ENCODE results near the gene PSMD14. TPM values are rescaled to one million over a fixed set of nuclear protein-coding genes. Genes with fewer than 3 reads are reported as not detected.

The PSMD14 gene
- total and polyA plus RNA-seq, 7 experiments from 2014 or later = 13.2 to 69.5 (median 25.1) TPM

DNA sequence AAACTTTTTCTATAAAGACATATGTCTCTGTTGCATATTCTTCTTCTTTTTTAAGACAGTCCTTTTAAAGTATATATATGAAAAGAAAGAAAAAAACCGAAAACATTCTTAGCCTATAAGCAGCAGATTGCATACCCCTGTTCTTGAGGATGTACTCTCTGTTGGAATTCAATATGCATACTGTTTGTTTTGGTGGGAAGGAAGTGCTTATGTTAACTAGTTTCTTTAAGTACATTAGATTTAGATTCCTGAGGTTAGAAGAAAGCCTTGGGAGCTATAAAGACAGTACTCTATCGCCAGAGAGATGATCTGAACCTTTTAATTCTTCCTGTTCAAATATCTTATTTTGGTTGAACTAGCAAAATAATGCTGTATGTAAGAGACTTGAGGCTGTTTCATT lies 61.1 kb downstream of the PSMD14 start:
- DNase-seq = no peak
- Histone ChIP-seq H3K27ac (ENCODE audit: low read depth, low read length) (no peak overlapping the region), H3K4me3 (ENCODE audit: low read length) (no peak overlapping the region), H3K27me3 (ENCODE audit: control insufficient read depth in 2 of 2, insufficient read depth in 2 of 2, low read length in 2 of 2) (no peaks in the 10 kb centered on the region), H3K36me3 (ENCODE audit: control insufficient read depth in 2 of 3, insufficient read depth in 3 of 3, low read length in 3 of 3) (peaks cover 0 to 5% (median 4%) of the 10 kb centered on the region in 3 experiments), H3K9me3 (ENCODE audit: control insufficient read depth in 2 of 3, low read length in 3 of 3) (no peaks in the 10 kb centered on the region), H3K4me1 (ENCODE audit: control insufficient read depth in 2 of 2, insufficient read depth in 2 of 2, low read length in 2 of 2) (no peaks in the 10 kb centered on the region)
- H3K36me3 Mint-ChIP-seq = peaks cover 4 to 47% (median 32%) of the 10 kb centered on the region in 5 donors
- CTCF ChIA-PET = no interaction called here
- H3K9me3 Mint-ChIP-seq = no peaks in the 10 kb centered on the region
- POLR2A ChIA-PET = no interaction called here
- H3K4me1 Mint-ChIP-seq = peaks cover 0 to 7% (median 4%) of the 10 kb centered on the region in 7 donors
- H3K4me3 Mint-ChIP-seq = no peak overlapping the region
- ATAC-seq = no peak
- intact Hi-C loops (cut with micrococcal nuclease) = no loop called here
- no peak overlapping the region for H3K27ac Mint-ChIP-seq
- no peaks in the 10 kb centered on the region for H3K27me3 Mint-ChIP-seq

DNA sequence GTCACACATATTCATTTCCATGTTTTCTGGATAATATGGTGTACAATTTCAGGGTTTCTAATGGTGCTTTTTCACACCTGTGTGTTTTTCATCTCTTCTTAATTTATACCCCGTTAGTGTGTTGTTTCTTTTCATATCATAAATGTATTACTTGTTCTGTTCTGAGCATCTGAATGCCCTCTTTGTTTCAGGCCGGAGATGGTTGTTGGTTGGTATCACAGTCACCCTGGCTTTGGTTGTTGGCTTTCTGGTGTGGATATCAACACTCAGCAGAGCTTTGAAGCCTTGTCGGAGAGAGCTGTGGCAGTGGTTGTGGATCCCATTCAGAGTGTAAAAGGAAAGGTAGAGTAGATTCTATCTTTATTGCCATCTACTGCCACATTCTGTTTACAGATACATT lies 62.8 kb downstream of the PSMD14 start:
- no peak for ATAC-seq
- H3K4me1 ChIP-seq (ENCODE audit: control insufficient read depth in 2 of 2, insufficient read depth in 2 of 2, low read length in 2 of 2) = no peaks in the 10 kb centered on the region
- no peak for DNase-seq
- H3K36me3 Mint-ChIP-seq = peaks cover 4 to 44% (median 29%) of the 10 kb centered on the region in 5 donors
- ChIA-PET POLR2A (no interaction called here), CTCF (no interaction called here)
- no peaks in the 10 kb centered on the region for H3K27me3 Mint-ChIP-seq
- peaks cover 0 to 5% (median 4%) of the 10 kb centered on the region in 3 experiments for H3K36me3 ChIP-seq (ENCODE audit: control insufficient read depth in 2 of 3, insufficient read depth in 3 of 3, low read length in 3 of 3)
- no peak overlapping the region for H3K4me3 ChIP-seq (ENCODE audit: low read length)
- intact Hi-C loops (cut with micrococcal nuclease) = no loop called here
- no peak overlapping the region for H3K27ac Mint-ChIP-seq
- no peaks in the 10 kb centered on the region for H3K27me3 ChIP-seq (ENCODE audit: control insufficient read depth in 2 of 2, insufficient read depth in 2 of 2, low read length in 2 of 2)
- no peak overlapping the region for H3K27ac ChIP-seq (ENCODE audit: low read depth, low read length)
- peaks cover 0 to 3% (median 0%) of the 10 kb centered on the region in 7 donors for H3K4me1 Mint-ChIP-seq
- no peaks in the 10 kb centered on the region for H3K9me3 ChIP-seq (ENCODE audit: control insufficient read depth in 2 of 3, low read length in 3 of 3)
- H3K9me3 Mint-ChIP-seq = no peaks in the 10 kb centered on the region
- no peak overlapping the region for H3K4me3 Mint-ChIP-seq

DNA sequence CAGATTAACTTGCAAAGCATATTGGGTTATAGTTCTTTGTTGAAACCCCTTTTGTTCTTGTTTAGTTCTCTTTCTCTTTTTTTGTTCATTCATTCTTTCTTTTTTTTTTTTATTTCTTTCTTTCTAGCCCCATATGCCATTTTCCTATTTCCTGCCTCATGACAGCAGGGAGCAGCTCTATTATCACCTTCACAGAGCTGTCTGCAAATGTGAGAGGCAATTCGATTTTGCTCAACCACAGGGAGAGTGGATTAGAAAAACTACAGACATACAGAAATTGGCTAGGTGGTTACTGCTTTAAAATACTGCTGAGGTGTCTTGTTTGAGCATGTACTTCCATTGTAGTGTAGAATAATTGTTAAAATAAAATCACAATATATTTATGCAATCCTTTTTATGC lies 63.6 kb downstream of the PSMD14 start:
- Mint-ChIP-seq H3K27me3 (no peaks in the 10 kb centered on the region), H3K27ac (no peak overlapping the region), H3K4me1 (no peaks in the 10 kb centered on the region), H3K4me3 (no peak overlapping the region), H3K9me3 (no peaks in the 10 kb centered on the region), H3K36me3 (peaks cover 4 to 46% (median 25%) of the 10 kb centered on the region in 5 donors)
- intact Hi-C loops (cut with micrococcal nuclease) = no loop called here
- Histone ChIP-seq H3K27ac (ENCODE audit: low read depth, low read length) (no peak overlapping the region), H3K36me3 (ENCODE audit: control insufficient read depth in 2 of 3, insufficient read depth in 3 of 3, low read length in 3 of 3) (peaks cover 0 to 5% (median 4%) of the 10 kb centered on the region in 3 experiments), H3K27me3 (ENCODE audit: control insufficient read depth in 2 of 2, insufficient read depth in 2 of 2, low read length in 2 of 2) (no peaks in the 10 kb centered on the region), H3K4me3 (ENCODE audit: low read length) (no peak overlapping the region), H3K9me3 (ENCODE audit: control insufficient read depth in 2 of 3, low read length in 3 of 3) (no peaks in the 10 kb centered on the region), H3K4me1 (ENCODE audit: control insufficient read depth in 2 of 2, insufficient read depth in 2 of 2, low read length in 2 of 2) (no peaks in the 10 kb centered on the region)
- no peak for ATAC-seq
- DNase-seq = no peak
- ChIA-PET POLR2A (no interaction called here), CTCF (no interaction called here)

DNA sequence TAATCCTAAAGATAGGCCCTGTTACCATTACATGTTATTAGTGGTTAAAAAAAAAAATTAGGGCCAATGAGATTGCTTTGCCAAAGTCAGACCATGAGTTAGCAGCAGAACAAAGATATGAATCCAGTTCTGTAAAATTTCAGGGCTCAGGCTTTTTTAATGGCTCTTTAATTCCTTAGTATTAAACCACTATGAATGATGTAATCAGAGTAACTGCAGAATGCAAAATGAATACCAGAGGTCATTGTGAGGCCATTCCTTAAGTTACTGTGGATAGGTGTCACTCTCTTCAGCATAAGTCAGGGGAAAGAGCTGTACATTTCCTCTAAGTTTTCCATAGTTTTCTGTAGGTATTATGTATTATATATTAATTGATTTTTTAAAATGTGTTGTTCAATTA lies 65.7 kb downstream of the PSMD14 start:
- Histone ChIP-seq H3K4me3 (ENCODE audit: low read length) (no peak overlapping the region), H3K27ac (ENCODE audit: low read depth, low read length) (no peak overlapping the region), H3K9me3 (ENCODE audit: control insufficient read depth in 2 of 3, low read length in 3 of 3) (no peaks in the 10 kb centered on the region), H3K4me1 (ENCODE audit: control insufficient read depth in 2 of 2, insufficient read depth in 2 of 2, low read length in 2 of 2) (no peaks in the 10 kb centered on the region), H3K27me3 (ENCODE audit: control insufficient read depth in 2 of 2, insufficient read depth in 2 of 2, low read length in 2 of 2) (no peaks in the 10 kb centered on the region), H3K36me3 (ENCODE audit: control insufficient read depth in 2 of 3, insufficient read depth in 3 of 3, low read length in 3 of 3) (peaks cover 0 to 5% (median 4%) of the 10 kb centered on the region in 3 experiments)
- Mint-ChIP-seq H3K4me3 (no peak overlapping the region), H3K27me3 (no peaks in the 10 kb centered on the region), H3K27ac (no peak overlapping the region), H3K4me1 (no peaks in the 10 kb centered on the region), H3K9me3 (no peaks in the 10 kb centered on the region), H3K36me3 (peaks cover 4 to 40% (median 25%) of the 10 kb centered on the region in 5 donors)
- intact Hi-C loops (cut with micrococcal nuclease) = no loop called here
- no peak for ATAC-seq
- CTCF ChIA-PET = no interaction called here
- DNase-seq = no peak
- POLR2A ChIA-PET = no interaction called here

DNA sequence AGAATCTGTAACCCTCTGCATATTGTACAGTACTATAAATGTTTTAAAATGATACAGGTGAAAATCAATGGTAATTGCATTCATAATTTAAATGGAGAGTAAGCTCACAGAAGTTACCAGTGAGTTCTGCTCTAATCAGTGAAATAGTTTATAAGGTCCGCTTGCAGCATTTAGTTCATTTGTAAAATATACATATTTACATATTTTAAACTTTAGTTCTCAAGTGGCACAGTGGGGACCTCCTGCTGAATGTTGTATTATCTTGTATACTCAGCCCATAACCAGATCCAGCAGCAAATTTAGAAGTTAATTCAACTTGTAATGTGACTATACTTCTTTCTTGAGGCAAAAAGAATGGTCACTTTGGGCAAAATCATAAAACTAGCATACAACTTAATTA lies 66.2 kb downstream of the PSMD14 start:
- H3K36me3 ChIP-seq (ENCODE audit: control insufficient read depth in 2 of 3, insufficient read depth in 3 of 3, low read length in 3 of 3) = peaks cover 0 to 5% (median 4%) of the 10 kb centered on the region in 3 experiments
- H3K4me1 Mint-ChIP-seq = peaks cover 0 to 3% (median 0%) of the 10 kb centered on the region in 7 donors
- no peak overlapping the region for H3K4me3 Mint-ChIP-seq
- H3K36me3 Mint-ChIP-seq = peaks cover 4 to 40% (median 26%) of the 10 kb centered on the region in 5 donors
- H3K9me3 ChIP-seq (ENCODE audit: control insufficient read depth in 2 of 3, low read length in 3 of 3) = no peaks in the 10 kb centered on the region
- ChIA-PET CTCF (no interaction called here), POLR2A (no interaction called here)
- no peaks in the 10 kb centered on the region for H3K27me3 Mint-ChIP-seq
- DNase-seq (no peak), ATAC-seq (no peak)
- no peak overlapping the region for H3K27ac Mint-ChIP-seq
- H3K4me1 ChIP-seq (ENCODE audit: control insufficient read depth in 2 of 2, insufficient read depth in 2 of 2, low read length in 2 of 2) = no peaks in the 10 kb centered on the region
- intact Hi-C loops (cut with micrococcal nuclease) = no loop called here
- H3K27ac ChIP-seq (ENCODE audit: low read depth, low read length) = no peak overlapping the region
- no peak overlapping the region for H3K4me3 ChIP-seq (ENCODE audit: low read length)
- no peaks in the 10 kb centered on the region for H3K27me3 ChIP-seq (ENCODE audit: control insufficient read depth in 2 of 2, insufficient read depth in 2 of 2, low read length in 2 of 2)
- no peaks in the 10 kb centered on the region for H3K9me3 Mint-ChIP-seq

DNA sequence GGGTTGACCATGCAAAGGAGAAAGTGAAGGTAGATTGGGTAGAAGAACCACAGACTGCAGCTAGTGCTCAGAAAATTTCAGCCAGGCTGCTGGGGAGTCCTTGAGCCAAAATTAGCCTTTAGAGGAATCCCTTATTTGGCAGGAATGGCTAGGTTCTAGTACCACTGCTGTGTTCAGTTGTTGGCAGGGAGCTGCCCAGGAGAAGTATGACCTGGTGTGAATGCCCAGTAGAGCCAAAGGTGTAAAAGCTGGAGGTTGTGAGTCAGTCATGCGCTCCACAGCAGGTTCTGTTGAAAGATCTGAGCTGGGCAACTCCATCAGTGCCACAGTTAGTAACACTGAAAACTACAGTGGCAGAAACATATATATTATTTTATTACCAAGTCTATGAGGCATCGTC lies 71.5 kb downstream of the PSMD14 start:
- Histone ChIP-seq H3K4me3 (ENCODE audit: low read length) (no peak overlapping the region), H3K36me3 (ENCODE audit: control insufficient read depth in 2 of 3, insufficient read depth in 3 of 3, low read length in 3 of 3) (no peaks in the 10 kb centered on the region), H3K9me3 (ENCODE audit: control insufficient read depth in 2 of 3, low read length in 3 of 3) (no peaks in the 10 kb centered on the region), H3K27ac (ENCODE audit: low read depth, low read length) (no peak overlapping the region), H3K27me3 (ENCODE audit: control insufficient read depth in 2 of 2, insufficient read depth in 2 of 2, low read length in 2 of 2) (no peaks in the 10 kb centered on the region), H3K4me1 (ENCODE audit: control insufficient read depth in 2 of 2, insufficient read depth in 2 of 2, low read length in 2 of 2) (peaks cover 4 to 5% of the 10 kb centered on the region in 2 donors)
- POLR2A ChIA-PET = interaction anchor here (0.6 kb wide), 1 partner anchor 38 kb away, joined by 8 read pairs; no protein-coding TSS in a partner anchor
- H3K36me3 Mint-ChIP-seq = peaks cover 0 to 33% (median 12%) of the 10 kb centered on the region in 5 donors
- no peak overlapping the region for H3K27ac Mint-ChIP-seq
- intact Hi-C loops (cut with micrococcal nuclease) = loop anchor here in 1 of 2 donors (5.0 kb wide), 1 partner anchor 32 kb away; no protein-coding TSS in a partner anchor
- no peaks in the 10 kb centered on the region for H3K27me3 Mint-ChIP-seq
- DNase-seq (no peak), ATAC-seq (no peak)
- no peak overlapping the region for H3K4me3 Mint-ChIP-seq
- peaks cover 4 to 13% (median 9%) of the 10 kb centered on the region in 7 donors for H3K4me1 Mint-ChIP-seq
- H3K9me3 Mint-ChIP-seq = no peaks in the 10 kb centered on the region
- CTCF ChIA-PET = no interaction called here

DNA sequence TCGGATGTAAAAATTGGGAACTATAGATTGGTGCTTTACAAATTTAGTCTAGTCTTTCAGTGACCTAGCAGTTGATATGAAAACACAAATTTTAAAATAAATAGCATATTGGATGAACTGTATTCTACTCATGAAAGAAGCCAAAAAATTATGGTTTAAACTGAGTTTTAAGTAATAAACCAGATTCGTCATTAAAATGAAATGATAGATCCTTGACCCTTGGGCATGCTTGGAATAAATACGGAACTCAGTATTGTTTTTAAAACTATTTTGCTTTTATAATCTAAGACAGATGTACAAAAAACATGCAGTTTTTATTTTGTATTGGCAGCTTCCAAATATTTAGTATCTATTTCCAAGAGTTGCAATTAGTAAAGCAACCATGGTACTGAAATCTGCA lies 73.3 kb downstream of the PSMD14 start:
- Histone ChIP-seq H3K9me3 (ENCODE audit: control insufficient read depth in 2 of 3, low read length in 3 of 3) (no peaks in the 10 kb centered on the region), H3K27ac (ENCODE audit: low read depth, low read length) (no peak overlapping the region), H3K4me3 (ENCODE audit: low read length) (no peak overlapping the region), H3K36me3 (ENCODE audit: control insufficient read depth in 2 of 3, insufficient read depth in 3 of 3, low read length in 3 of 3) (no peaks in the 10 kb centered on the region), H3K4me1 (ENCODE audit: control insufficient read depth in 2 of 2, insufficient read depth in 2 of 2, low read length in 2 of 2) (peaks cover 8% of the 10 kb centered on the region in 2 donors), H3K27me3 (ENCODE audit: control insufficient read depth in 2 of 2, insufficient read depth in 2 of 2, low read length in 2 of 2) (no peaks in the 10 kb centered on the region)
- ChIA-PET POLR2A (interaction anchor here (1.5 kb wide), 1 partner anchor 8 kb away, joined by 3 read pairs; no protein-coding TSS in a partner anchor), CTCF (no interaction called here)
- DNase-seq (no peak), ATAC-seq (no peak)
- H3K27ac Mint-ChIP-seq = no peak overlapping the region
- H3K36me3 Mint-ChIP-seq = peaks cover 0 to 30% (median 11%) of the 10 kb centered on the region in 5 donors
- peaks cover 5 to 22% (median 13%) of the 10 kb centered on the region in 7 donors for H3K4me1 Mint-ChIP-seq
- no peaks in the 10 kb centered on the region for H3K27me3 Mint-ChIP-seq
- H3K9me3 Mint-ChIP-seq = no peaks in the 10 kb centered on the region
- no peak overlapping the region for H3K4me3 Mint-ChIP-seq
- intact Hi-C loops (cut with micrococcal nuclease) = loop anchor here in 1 of 2 donors (5.0 kb wide), 1 partner anchor 34 kb away; no protein-coding TSS in a partner anchor
